Mammary epithelial cell (primary cell): ENCODE data around the gene SLC36A4.

Experiments
- CTCF ChIP-seq, 2 donors: IDR thresholded peaks in 1 of 2; conservative IDR thresholded peaks in 1 of 2; 2 replicates each; pipeline ENCODE4 v1.5.1; 2011 to 2012; ENCODE audit warnings: inconsistent platforms in 2 of 2, low read length in 2 of 2, mild to moderate bottlenecking in 2 of 2, control low read depth in 1 of 2, low read depth in 1 of 2; ENCODE audit not compliant: insufficient read depth in 1 of 2; ENCODE audit errors: extremely low read depth in 1 of 2
- EZH2 ChIP-seq: IDR thresholded peaks from 2 replicates; pipeline ENCODE4 v1.6.1; 2012; ENCODE audit warnings: low read length, inconsistent platforms, borderline replicate concordance

DNA sequence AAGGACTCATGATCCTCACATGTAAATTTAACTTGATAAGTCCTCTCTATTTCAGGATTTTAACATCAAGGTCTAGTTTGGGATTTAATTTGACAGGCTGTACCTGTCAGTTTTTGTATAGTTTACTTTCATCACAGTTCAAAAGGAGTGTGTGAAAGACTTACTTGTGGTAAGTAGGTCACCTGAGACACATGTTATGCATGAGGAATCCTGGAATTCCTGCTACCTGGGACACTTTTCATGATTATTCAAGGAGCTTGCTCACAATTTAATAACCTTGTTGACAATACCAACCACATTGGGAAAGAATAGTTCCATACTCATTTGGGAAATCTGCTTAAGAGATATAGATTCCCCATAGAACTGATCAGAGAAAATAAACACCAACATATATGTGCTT is 15.8 kb upstream of the SLC36A4 start:
- TF ChIP-seq CTCF (conservative IDR thresholded peaks at IDR 0.05 in 1 of 2, IDR thresholded peaks at IDR 0.05 in 1 of 2; ENCODE audit: extremely low read depth in 1 of 2, insufficient read depth in 1 of 2, low read depth in 1 of 2, low read length in 2 of 2) (no peak), EZH2 (no peak)
